ENCODE results near the gene CFAP77.

Gene CFAP77

GRCh38 chr9:132461971-132462370, 52.0 kb downstream of the CFAP77 start:
- TF ChIP-seq CTCF (IDR thresholded peaks at IDR 0.05; ENCODE audit: extremely low read depth, missing control alignments), result no peak
- no peak for DNase-seq (ENCODE audit: low spot score)

- no peak for DNase-seq (ENCODE audit: low spot score)
These were observed 54.5 kb downstream of the CFAP77 start for GRCh38 chr9:132464547-132464946.

GRCh38 chr9:132465131-132465635, 55.2 kb downstream of the CFAP77 start:
- no peak for DNase-seq (ENCODE audit: low spot score)
- TF ChIP-seq CTCF (IDR thresholded peaks at IDR 0.05; ENCODE audit: extremely low read depth, missing control alignments), result no peak

More at GRCh38 chr9:132464547-132464946, 54.5 kb downstream of the CFAP77 start:
- no peak for TF ChIP-seq CTCF (IDR thresholded peaks at IDR 0.05; ENCODE audit: extremely low read depth, missing control alignments)

GRCh38 chr9:132472199-132472598, 62.2 kb downstream of the CFAP77 start:
- no peak for TF ChIP-seq CTCF (IDR thresholded peaks at IDR 0.05; ENCODE audit: extremely low read depth, missing control alignments)
- DNase-seq (ENCODE audit: low spot score), result no peak

GRCh38 chr9:132472599-132472998, 62.6 kb downstream of the CFAP77 start:
- no peak for DNase-seq (ENCODE audit: low spot score)
- no peak for TF ChIP-seq CTCF (IDR thresholded peaks at IDR 0.05; ENCODE audit: extremely low read depth, missing control alignments)

GRCh38 chr9:132474253-132474652, 64.2 kb downstream of the CFAP77 start:
- no peak for DNase-seq (ENCODE audit: low spot score)
- no peak for TF ChIP-seq CTCF (IDR thresholded peaks at IDR 0.05; ENCODE audit: extremely low read depth, missing control alignments)

- DNase-seq (ENCODE audit: low spot score), result no peak
- TF ChIP-seq CTCF (IDR thresholded peaks at IDR 0.05; ENCODE audit: extremely low read depth, missing control alignments), result no peak
These were observed 68.5 kb downstream of the CFAP77 start for GRCh38 chr9:132478353-132479050.
